Astrocyte (in vitro differentiated cells and primary cell): Measurements from ENCODE around the gene TCEA2. TPM values are rescaled to one million over a fixed set of nuclear protein-coding genes. Genes with fewer than 3 reads are reported as not detected.

Source experiments
- DNase-seq: peaks from one replicate; pipeline ENCODE4 v3.0.0-alpha.2; 2010; ENCODE audit warnings: low read depth
- FAIRE-seq: peaks from 2 replicates; lab custom pipeline; 2011; peaks lifted over from hg19 to GRCh38; lab: Jason Lieb, UNC
- H2AFZ ChIP-seq: 2 replicates; pipeline ENCODE4 v1.6.0; 2012; ENCODE audit warnings: low read depth, low read length, inconsistent platforms
- H3K27ac ChIP-seq: 2 replicates; pipeline ENCODE4 v1.5.1; 2011; ENCODE audit warnings: low read depth, low read length, inconsistent platforms
- H3K27me3 ChIP-seq: 2 replicates; pipeline ENCODE4 v1.6.0; 2011; ENCODE audit warnings: low read length, inconsistent platforms; ENCODE audit not compliant: insufficient read depth
- H3K36me3 ChIP-seq: 2 replicates; pipeline ENCODE4 v1.5.1; 2011; ENCODE audit warnings: low read length, inconsistent platforms; ENCODE audit not compliant: insufficient read depth
- H3K4me1 ChIP-seq: 2 replicates; pipeline ENCODE4 v1.5.1; 2011; ENCODE audit warnings: low read length, inconsistent platforms; ENCODE audit not compliant: insufficient read depth
- H3K4me2 ChIP-seq: 2 replicates; pipeline ENCODE4 v1.6.0; 2012; ENCODE audit warnings: low read length, inconsistent platforms
- H3K4me3 ChIP-seq: 2 replicates; pipeline ENCODE4 v1.5.1; 2011; ENCODE audit warnings: low read depth, mild to moderate bottlenecking, low read length, inconsistent platforms; ENCODE audit not compliant: insufficient read depth
- H3K79me2 ChIP-seq: 2 replicates; pipeline ENCODE4 v1.6.0; 2012; ENCODE audit warnings: mild to moderate bottlenecking, low read length, inconsistent platforms; ENCODE audit not compliant: insufficient read depth
- H3K9ac ChIP-seq: 2 replicates; pipeline ENCODE4 v1.6.0; 2012; ENCODE audit warnings: mild to moderate bottlenecking, low read length, inconsistent platforms
- H3K9me3 ChIP-seq: 2 replicates; pipeline ENCODE4 v1.5.1; 2012; ENCODE audit warnings: low read depth, mild to moderate bottlenecking, low read length, inconsistent platforms; ENCODE audit not compliant: insufficient read depth
- H4K20me1 ChIP-seq: 2 replicates; pipeline ENCODE4 v1.6.0; 2012; ENCODE audit warnings: low read length, inconsistent platforms; ENCODE audit not compliant: insufficient read depth
- H3K27ac Mint-ChIP-seq: one replicate; pipeline ENCODE4 v1.8.0; 2021; ENCODE audit warnings: mild to moderate bottlenecking, mixed read lengths; ENCODE audit not compliant: unreplicated experiment
- H3K27me3 Mint-ChIP-seq: one replicate; pipeline ENCODE4 v1.8.0; 2021; ENCODE audit warnings: low read depth, mixed read lengths; ENCODE audit not compliant: unreplicated experiment
- H3K36me3 Mint-ChIP-seq: one replicate; pipeline ENCODE4 v1.8.0; 2021; ENCODE audit warnings: low read depth, mixed read lengths; ENCODE audit not compliant: unreplicated experiment
- H3K4me1 Mint-ChIP-seq: one replicate; pipeline ENCODE4 v1.8.0; 2021; ENCODE audit warnings: low read depth, mixed read lengths; ENCODE audit not compliant: unreplicated experiment
- H3K4me3 Mint-ChIP-seq: one replicate; pipeline ENCODE4 v1.8.0; 2021; ENCODE audit warnings: mild to moderate bottlenecking, moderate library complexity, mixed read lengths; ENCODE audit not compliant: unreplicated experiment
- H3K9me3 Mint-ChIP-seq: one replicate; pipeline ENCODE4 v1.8.0; 2021; ENCODE audit warnings: mild to moderate bottlenecking, mixed read lengths; ENCODE audit not compliant: unreplicated experiment
- EZH2 ChIP-seq: IDR thresholded peaks from 2 replicates; pipeline ENCODE4 v1.6.1; 2012; ENCODE audit warnings: mild to moderate bottlenecking, low read length, inconsistent platforms; ENCODE audit not compliant: insufficient read depth
- total RNA-seq: library from RNA; stranded (reverse); gene quantifications from 2 replicates; pipeline ENCODE4 v1.2.1, GENCODE V29; 2021
- TF ChIP-seq, protein P1 (sequence below): IDR thresholded peaks from 2 replicates; pipeline ENCODE4 v1.5.1; 2011; ENCODE audit warnings: low read depth, mild to moderate bottlenecking, inconsistent platforms, low read length, moderate library complexity; ENCODE audit not compliant: insufficient read depth

The TCEA2 gene
- total RNA-seq, 1 donor from 2014 or later: 53.1 TPM

DNA sequence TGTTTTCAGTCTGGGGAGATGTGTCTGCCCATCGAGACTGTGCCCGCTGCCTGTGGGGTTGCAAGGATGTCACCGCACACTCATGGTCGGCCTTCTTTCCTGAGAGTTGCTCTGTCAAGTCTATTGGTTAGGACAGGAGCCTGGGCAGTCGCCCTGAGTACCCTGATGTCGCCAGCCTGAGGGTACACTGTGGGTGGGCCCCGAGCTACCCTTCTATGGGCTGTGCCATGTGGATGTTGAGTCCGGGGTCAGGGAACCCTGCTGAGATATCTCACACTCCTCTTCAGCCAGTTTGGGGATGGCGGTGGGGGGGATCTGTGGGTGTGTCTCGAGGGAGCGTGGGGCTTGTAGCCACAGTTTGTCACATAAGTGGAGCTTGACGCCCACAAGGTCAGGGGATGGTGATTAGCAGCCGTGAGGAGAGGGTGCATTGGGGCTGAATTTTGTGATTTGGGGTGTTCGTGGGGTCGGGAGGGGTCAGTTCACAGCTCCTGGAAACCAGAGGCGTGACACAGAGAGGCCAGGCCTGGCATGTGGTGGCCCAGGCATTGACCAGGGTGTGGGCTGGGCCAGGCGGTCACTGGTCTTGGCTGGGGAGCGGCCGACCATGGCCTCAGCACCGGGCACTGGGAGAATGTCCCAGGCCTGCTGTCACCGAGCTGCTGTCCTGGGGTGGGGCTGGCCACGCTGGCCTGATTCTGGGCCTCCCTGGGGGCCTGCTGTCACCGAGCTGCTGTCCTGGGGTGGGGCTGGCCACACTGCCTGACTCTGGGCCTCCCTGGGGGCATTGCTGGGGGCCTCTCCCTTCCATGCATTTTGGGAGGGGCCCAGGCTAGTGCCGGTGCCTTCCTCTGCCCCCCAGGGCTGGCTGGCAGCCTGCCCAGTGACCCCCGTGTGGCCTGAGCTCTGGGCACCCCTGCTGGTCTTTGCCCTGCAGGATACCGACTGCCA, 46.0 kb downstream of the TCEA2 start:
- H3K79me2 ChIP-seq: no peaks in the 10 kb centered on the region
- Mint-ChIP-seq H3K36me3 (no peaks in the 10 kb centered on the region), H3K9me3 (no peaks in the 10 kb centered on the region), H3K4me1 (peaks cover 4% of the 10 kb centered on the region), H3K4me3 (no peak overlapping the region), H3K27me3 (peaks cover 52% of the 10 kb centered on the region), H3K27ac (no peak overlapping the region)
- DNase-seq (no peak), FAIRE-seq (no peak)
- H3K9me3 ChIP-seq: no peaks in the 10 kb centered on the region
- H3K4me3 ChIP-seq: no peak overlapping the region
- no peaks in the 10 kb centered on the region for H3K4me1 ChIP-seq
- no peak overlapping the region for H3K9ac ChIP-seq
- no peak overlapping the region for H2AFZ ChIP-seq
- H4K20me1 ChIP-seq: no peaks in the 10 kb centered on the region
- TF ChIP-seq, protein P1, sequence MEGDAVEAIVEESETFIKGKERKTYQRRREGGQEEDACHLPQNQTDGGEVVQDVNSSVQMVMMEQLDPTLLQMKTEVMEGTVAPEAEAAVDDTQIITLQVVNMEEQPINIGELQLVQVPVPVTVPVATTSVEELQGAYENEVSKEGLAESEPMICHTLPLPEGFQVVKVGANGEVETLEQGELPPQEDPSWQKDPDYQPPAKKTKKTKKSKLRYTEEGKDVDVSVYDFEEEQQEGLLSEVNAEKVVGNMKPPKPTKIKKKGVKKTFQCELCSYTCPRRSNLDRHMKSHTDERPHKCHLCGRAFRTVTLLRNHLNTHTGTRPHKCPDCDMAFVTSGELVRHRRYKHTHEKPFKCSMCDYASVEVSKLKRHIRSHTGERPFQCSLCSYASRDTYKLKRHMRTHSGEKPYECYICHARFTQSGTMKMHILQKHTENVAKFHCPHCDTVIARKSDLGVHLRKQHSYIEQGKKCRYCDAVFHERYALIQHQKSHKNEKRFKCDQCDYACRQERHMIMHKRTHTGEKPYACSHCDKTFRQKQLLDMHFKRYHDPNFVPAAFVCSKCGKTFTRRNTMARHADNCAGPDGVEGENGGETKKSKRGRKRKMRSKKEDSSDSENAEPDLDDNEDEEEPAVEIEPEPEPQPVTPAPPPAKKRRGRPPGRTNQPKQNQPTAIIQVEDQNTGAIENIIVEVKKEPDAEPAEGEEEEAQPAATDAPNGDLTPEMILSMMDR: no peak
- no peak for TF ChIP-seq EZH2
- H3K4me2 ChIP-seq: no peak overlapping the region
- no peaks in the 10 kb centered on the region for H3K36me3 ChIP-seq
- peaks cover 8% of the 10 kb centered on the region for H3K27me3 ChIP-seq
- no peak overlapping the region for H3K27ac ChIP-seq

DNA sequence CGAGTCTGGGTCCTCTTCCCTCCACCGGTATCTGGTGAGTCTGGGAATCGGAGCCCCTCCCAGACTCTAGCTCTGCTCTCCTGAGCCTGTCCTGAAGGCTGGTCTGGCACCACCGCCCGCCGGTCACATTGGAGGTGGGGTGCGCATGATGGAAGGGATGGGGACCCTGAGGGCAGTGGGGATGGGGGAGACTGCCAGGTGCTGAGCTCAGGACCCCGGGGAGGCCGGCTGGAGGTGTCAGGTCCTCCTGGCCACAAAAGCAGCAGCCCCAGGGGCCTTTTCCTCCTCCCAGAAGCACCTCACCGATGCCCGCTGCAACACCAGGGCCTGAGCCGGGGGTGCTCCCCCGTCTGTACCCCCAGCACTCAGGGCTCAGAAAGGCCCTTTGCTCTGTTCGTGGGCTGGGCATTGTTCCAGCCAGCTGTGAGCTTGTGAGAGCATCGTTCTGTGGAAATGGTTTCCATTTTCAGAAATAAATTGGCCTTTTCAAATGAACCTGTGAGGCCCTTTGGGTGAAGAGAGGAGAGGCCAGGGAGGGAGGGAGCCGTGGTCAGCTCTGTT, 46.9 kb downstream of the TCEA2 start:
- no peaks in the 10 kb centered on the region for H3K79me2 ChIP-seq
- no peak for TF ChIP-seq EZH2
- TF ChIP-seq, protein P1: no peak
- no peak overlapping the region for H3K9ac ChIP-seq
- peaks cover 4% of the 10 kb centered on the region for H3K4me1 Mint-ChIP-seq
- no peak overlapping the region for H2AFZ ChIP-seq
- no peaks in the 10 kb centered on the region for H3K9me3 ChIP-seq
- FAIRE-seq (no peak), DNase-seq (no peak)
- no peak overlapping the region for H3K4me3 ChIP-seq
- no peaks in the 10 kb centered on the region for H3K9me3 Mint-ChIP-seq
- H3K36me3 Mint-ChIP-seq: no peaks in the 10 kb centered on the region
- H3K4me3 Mint-ChIP-seq: no peak overlapping the region
- H3K27me3 Mint-ChIP-seq: peaks cover 59% of the 10 kb centered on the region
- H4K20me1 ChIP-seq: no peaks in the 10 kb centered on the region
- no peak overlapping the region for H3K27ac Mint-ChIP-seq
- no peak overlapping the region for H3K4me2 ChIP-seq
- no peak overlapping the region for H3K27ac ChIP-seq
- peaks cover 15% of the 10 kb centered on the region for H3K27me3 ChIP-seq
- H3K4me1 ChIP-seq: no peaks in the 10 kb centered on the region
- no peaks in the 10 kb centered on the region for H3K36me3 ChIP-seq
